Thyroid gland (tissue), 4 donors: ENCODE data around the gene PNPLA6. TPM values are rescaled to one million over a fixed set of nuclear protein-coding genes. Genes with fewer than 3 reads are reported as not detected.

Source experiments
- DNase-seq, 2 donors: peaks; one replicate each; pipeline ENCODE4 v3.0.0-alpha.2; 2019
- H3K27ac ChIP-seq, 3 donors: fragments of 200-600 bp; sonication (generic); 1 replicate in 2 of 3; 2 replicates in 1 of 3; pipeline ENCODE4 v1.5.1; 2016 to 2019; ENCODE audit warnings: mild to moderate bottlenecking in 1 of 3, moderate library complexity in 1 of 3
- H3K27me3 ChIP-seq: fragments of 200-600 bp; sonication (generic); one replicate; pipeline ENCODE4 v1.5.1; 2019
- H3K36me3 ChIP-seq, 2 donors: fragments of 200-600 bp; sonication (generic); one replicate each; pipeline ENCODE4 v1.5.1; 2016 to 2019
- H3K4me1 ChIP-seq, 2 donors: fragments of 200-600 bp; sonication (generic); one replicate each; pipeline ENCODE4 v1.5.1; 2017 to 2019
- H3K4me3 ChIP-seq, 3 donors: fragments of 200-600 bp; sonication (generic); replicated peaks in 1 of 3; 1 replicate in 2 of 3; 2 replicates in 1 of 3; pipeline ENCODE4 v1.5.1; 2016; ENCODE audit warnings: mild to moderate bottlenecking in 1 of 3
- H3K9me3 ChIP-seq: fragments of 200-600 bp; sonication (generic); one replicate; pipeline ENCODE4 v1.5.1; 2017
- POLR2A ChIP-seq, 2 donors: fragments of 450-650 bp; IDR thresholded peaks; one replicate each; pipeline ENCODE4 v1.6.1; 2017; ENCODE audit warnings: antibody characterized with exemption in 2 of 2, mild to moderate bottlenecking in 2 of 2, moderate library complexity in 1 of 2
- WGBS, 2 donors: methylation state at CpG; one replicate each; pipeline ENCODE4 v1.1.5; 2017; 5-methylcytosine and 5-hydroxymethylcytosine counted together
- intact Hi-C: fragments of 100-400 bp; cut with DNase I; formaldehyde crosslinking; loops from one replicate; pipeline ENCODE4 v1.15.1; 2023
- total RNA-seq, 4 donors: library from RNA; depleted of rRNA; stranded (reverse); fragments of >200 nt; gene quantifications; one replicate each; pipeline ENCODE4 v1.2.3, GENCODE V29; 2016
- TF ChIP-seq, protein P1 (sequence below), 6 experiments: fragments of 200-600 bp in 3 of 6; fragments of 450-650 bp in 3 of 6; sonication (generic) in 3 of 6; IDR thresholded peaks; one replicate each; pipeline ENCODE4 v1.5.1; 2016 to 2019; ENCODE audit warnings: antibody characterized with exemption in 6 of 6, mild to moderate bottlenecking in 2 of 6, inconsistent platforms in 1 of 6, moderate library complexity in 1 of 6

Gene PNPLA6
- total RNA-seq, 4 donors from 2014 or later, result 53.2 to 93.9 (median 84.1) TPM

- Histone ChIP-seq H3K27ac (no peak overlapping the region), H3K9me3 (no peaks in the 10 kb centered on the region), H3K36me3 (peaks cover 48 to 49% of the 10 kb centered on the region in 2 donors), H3K27me3 (no peaks in the 10 kb centered on the region), H3K4me1 (peaks cover 6 to 9% of the 10 kb centered on the region in 2 donors), H3K4me3 (no peak overlapping the region)
- WGBS, 2 donors, result 89 to 93% methylated on average over 18 to 27 of the region's 28 CpGs
- intact Hi-C loops, result loop anchor here (10.0 kb wide), 1 partner anchor 145 kb away; no protein-coding TSS in a partner anchor
- no peak for TF ChIP-seq POLR2A (IDR thresholded peaks at IDR 0.05)
- TF ChIP-seq, protein P1, sequence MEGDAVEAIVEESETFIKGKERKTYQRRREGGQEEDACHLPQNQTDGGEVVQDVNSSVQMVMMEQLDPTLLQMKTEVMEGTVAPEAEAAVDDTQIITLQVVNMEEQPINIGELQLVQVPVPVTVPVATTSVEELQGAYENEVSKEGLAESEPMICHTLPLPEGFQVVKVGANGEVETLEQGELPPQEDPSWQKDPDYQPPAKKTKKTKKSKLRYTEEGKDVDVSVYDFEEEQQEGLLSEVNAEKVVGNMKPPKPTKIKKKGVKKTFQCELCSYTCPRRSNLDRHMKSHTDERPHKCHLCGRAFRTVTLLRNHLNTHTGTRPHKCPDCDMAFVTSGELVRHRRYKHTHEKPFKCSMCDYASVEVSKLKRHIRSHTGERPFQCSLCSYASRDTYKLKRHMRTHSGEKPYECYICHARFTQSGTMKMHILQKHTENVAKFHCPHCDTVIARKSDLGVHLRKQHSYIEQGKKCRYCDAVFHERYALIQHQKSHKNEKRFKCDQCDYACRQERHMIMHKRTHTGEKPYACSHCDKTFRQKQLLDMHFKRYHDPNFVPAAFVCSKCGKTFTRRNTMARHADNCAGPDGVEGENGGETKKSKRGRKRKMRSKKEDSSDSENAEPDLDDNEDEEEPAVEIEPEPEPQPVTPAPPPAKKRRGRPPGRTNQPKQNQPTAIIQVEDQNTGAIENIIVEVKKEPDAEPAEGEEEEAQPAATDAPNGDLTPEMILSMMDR (IDR thresholded peaks at IDR 0.05), result no peak
- no peak for DNase-seq
Measured at GRCh38 chr19:7539827-7540425, 4.4 kb downstream of the PNPLA6 start.

- H3K9me3 ChIP-seq, result no peaks in the 10 kb centered on the region
- H3K4me3 ChIP-seq, result no peak overlapping the region
- peaks cover 48 to 49% of the 10 kb centered on the region in 2 donors for H3K36me3 ChIP-seq
- intact Hi-C loops, result no loop called here
- H3K27ac ChIP-seq, result no peak overlapping the region
- no peak for DNase-seq
- peaks cover 6% of the 10 kb centered on the region in 2 donors for H3K4me1 ChIP-seq
- no peak for TF ChIP-seq POLR2A (IDR thresholded peaks at IDR 0.05)
- TF ChIP-seq, protein P1 (IDR thresholded peaks at IDR 0.05), result no peak
- 89 to 94% methylated on average over 12 to 25 of the region's 39 CpGs for WGBS, 2 donors
- H3K27me3 ChIP-seq, result no peaks in the 10 kb centered on the region
Measured at GRCh38 chr19:7540761-7541474, 5.4 kb downstream of the PNPLA6 start.

- H3K27ac ChIP-seq, result no peak overlapping the region
- 100% methylated on average over 4 of the region's 15 CpGs for WGBS, 2 donors
- no peak for TF ChIP-seq POLR2A (IDR thresholded peaks at IDR 0.05)
- TF ChIP-seq, protein P1 (IDR thresholded peaks at IDR 0.05), result no peak
- H3K4me3 ChIP-seq, result no peak overlapping the region
- intact Hi-C loops, result no loop called here
- H3K4me1 ChIP-seq, result peaks cover under 1 to 1% of the 10 kb centered on the region in 2 donors
- DNase-seq, result no peak
- no peaks in the 10 kb centered on the region for H3K9me3 ChIP-seq
- no peaks in the 10 kb centered on the region for H3K27me3 ChIP-seq
- H3K36me3 ChIP-seq, result peaks cover 48 to 49% of the 10 kb centered on the region in 2 donors
Measured at GRCh38 chr19:7541475-7541824, 5.9 kb downstream of the PNPLA6 start.

- 92 to 97% methylated on average over 5 to 8 of the region's 11 CpGs for WGBS, 2 donors
- Histone ChIP-seq H3K27ac (no peak overlapping the region), H3K9me3 (no peaks in the 10 kb centered on the region), H3K36me3 (peaks cover 48 to 49% of the 10 kb centered on the region in 2 donors), H3K4me3 (no peak overlapping the region), H3K4me1 (no peaks in the 10 kb centered on the region), H3K27me3 (no peaks in the 10 kb centered on the region)
- TF ChIP-seq, protein P1 (IDR thresholded peaks at IDR 0.05), result no peak
- TF ChIP-seq POLR2A (IDR thresholded peaks at IDR 0.05), result no peak
- DNase-seq, result no peak
- intact Hi-C loops, result no loop called here
Measured at GRCh38 chr19:7541828-7542443, 6.4 kb downstream of the PNPLA6 start.
